ENCODE data around the gene NUDT9. TPM values are rescaled to one million over a fixed set of nuclear protein-coding genes. Genes with fewer than 3 reads are reported as not detected.

NUDT9 gene
- total and polyA plus RNA-seq, 8 donors, result 3.6 to 44.9 (median 17.6) TPM

GRCh38 chr4:87425711-87426110 lies 3.3 kb downstream of the NUDT9 start:
- peaks cover 24 to 71% (median 47%) of the 10 kb centered on the region in 4 donors for H3K4me1 ChIP-seq
- no peaks in the 10 kb centered on the region for H3K36me3 ChIP-seq
- 87 to 100% (median 97%) methylated on average over 2 of the region's 2 CpGs for WGBS, 5 donors
- no peak for DNase-seq
- intact Hi-C loops (cut with DNase I; ENCODE audit: low total_unique reads), result no loop called here
- H3K27me3 ChIP-seq, result no peaks in the 10 kb centered on the region
- H3K27ac ChIP-seq, result no peak overlapping the region
- TF ChIP-seq POLR2A (IDR thresholded peaks at IDR 0.05) (no peak), EP300 (IDR thresholded peaks at IDR 0.05) (no peak), CTCF (IDR thresholded peaks at IDR 0.05) (no peak), POLR2AphosphoS5 (IDR thresholded peaks at IDR 0.05) (no peak)
- H3K4me3 ChIP-seq, result no peak overlapping the region
- no peaks in the 10 kb centered on the region for H3K9me3 ChIP-seq

- no peak for DNase-seq
- no peak overlapping the region for H3K27ac ChIP-seq
- intact Hi-C loops (cut with DNase I; ENCODE audit: low total_unique reads), result no loop called here
- TF ChIP-seq POLR2AphosphoS5 (IDR thresholded peaks at IDR 0.05), result no peak
- TF ChIP-seq CTCF (IDR thresholded peaks at IDR 0.05), result no peak
- no peak for TF ChIP-seq POLR2A (IDR thresholded peaks at IDR 0.05)
- TF ChIP-seq EP300 (IDR thresholded peaks at IDR 0.05), result no peak
- H3K27me3 ChIP-seq, result no peaks in the 10 kb centered on the region
- H3K4me3 ChIP-seq, result no peak overlapping the region
- H3K9me3 ChIP-seq, result no peaks in the 10 kb centered on the region
- H3K4me1 ChIP-seq, result peaks cover 17 to 69% (median 40%) of the 10 kb centered on the region in 4 donors
- no peaks in the 10 kb centered on the region for H3K36me3 ChIP-seq
- WGBS, 5 donors, result 44 to 72% (median 68%) methylated on average over 3 of the region's 3 CpGs
Measured at GRCh38 chr4:87426865-87427517, 4.6 kb downstream of the NUDT9 start.

DNA sequence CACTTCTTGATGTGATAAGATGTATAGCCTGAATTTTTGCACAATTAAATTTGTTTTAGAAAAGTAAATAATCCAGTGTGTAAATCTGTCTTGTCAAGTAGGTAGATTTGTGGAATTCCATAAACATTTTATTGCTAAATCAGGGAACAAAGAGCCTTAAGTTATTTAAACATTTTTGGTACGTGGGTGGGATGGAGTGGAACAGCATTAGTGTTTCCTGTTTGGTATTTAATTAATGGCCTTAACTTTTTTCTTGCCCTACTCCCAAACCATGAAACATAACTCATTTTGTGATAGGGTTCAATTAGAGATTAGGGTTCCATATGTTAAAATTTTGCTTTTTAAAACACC lies 5.1 kb downstream of the NUDT9 start:
- H3K4me1 ChIP-seq, result peaks cover 16 to 67% (median 40%) of the 10 kb centered on the region in 4 donors
- H3K4me3 ChIP-seq, result no peak overlapping the region
- intact Hi-C loops (cut with DNase I; ENCODE audit: low total_unique reads), result no loop called here
- whole genome bisulfite sequencing, 5 donors, result 6 to 27% (median 14%) methylated on average over 1 of the region's 1 CpG
- no peaks in the 10 kb centered on the region for H3K27me3 ChIP-seq
- no peak for TF ChIP-seq CTCF (IDR thresholded peaks at IDR 0.05)
- no peak for TF ChIP-seq POLR2A (IDR thresholded peaks at IDR 0.05)
- no peak for TF ChIP-seq POLR2AphosphoS5 (IDR thresholded peaks at IDR 0.05)
- TF ChIP-seq EP300 (IDR thresholded peaks at IDR 0.05), result no peak
- H3K36me3 ChIP-seq, result no peaks in the 10 kb centered on the region
- H3K9me3 ChIP-seq, result no peaks in the 10 kb centered on the region
- no peak for DNase-seq
- H3K27ac ChIP-seq, result no peak overlapping the region

GRCh38 chr4:87428979-87429378 lies 6.6 kb downstream of the NUDT9 start:
- no peak overlapping the region for H3K4me3 ChIP-seq
- TF ChIP-seq CTCF (IDR thresholded peaks at IDR 0.05) (no peak), POLR2AphosphoS5 (IDR thresholded peaks at IDR 0.05) (no peak), EP300 (IDR thresholded peaks at IDR 0.05) (no peak), POLR2A (IDR thresholded peaks at IDR 0.05) (no peak)
- no peak for DNase-seq
- peaks cover 8 to 57% (median 31%) of the 10 kb centered on the region in 4 donors for H3K4me1 ChIP-seq
- no peak overlapping the region for H3K27ac ChIP-seq
- intact Hi-C loops (cut with DNase I; ENCODE audit: low total_unique reads), result no loop called here
- 93 to 97% (median 97%) methylated on average over 6 of the region's 6 CpGs for WGBS, 5 donors
- H3K27me3 ChIP-seq, result no peaks in the 10 kb centered on the region
- H3K36me3 ChIP-seq, result no peaks in the 10 kb centered on the region
- no peaks in the 10 kb centered on the region for H3K9me3 ChIP-seq
